Stimulated activated CD4-positive, alpha-beta T cell treated with anti-CD3 and anti-CD28 coated beads, TNF-alpha, amount 100 ng/mL, for 24 hours (primary cell): ENCODE measurements around the gene SUGP1.
"Not testable (repeated sequence)": the region's sequence is repeated elsewhere in the genome, so short reads cannot be mapped to it uniquely, and the experiment has no call there.

ENCODE experiments used
- DNase-seq, 3 experiments: peaks; one replicate each; pipeline ENCODE4 v3.0.0-alpha.2; 2020; ENCODE audit warnings: low read depth in 3 of 3

Gene SUGP1

DNA sequence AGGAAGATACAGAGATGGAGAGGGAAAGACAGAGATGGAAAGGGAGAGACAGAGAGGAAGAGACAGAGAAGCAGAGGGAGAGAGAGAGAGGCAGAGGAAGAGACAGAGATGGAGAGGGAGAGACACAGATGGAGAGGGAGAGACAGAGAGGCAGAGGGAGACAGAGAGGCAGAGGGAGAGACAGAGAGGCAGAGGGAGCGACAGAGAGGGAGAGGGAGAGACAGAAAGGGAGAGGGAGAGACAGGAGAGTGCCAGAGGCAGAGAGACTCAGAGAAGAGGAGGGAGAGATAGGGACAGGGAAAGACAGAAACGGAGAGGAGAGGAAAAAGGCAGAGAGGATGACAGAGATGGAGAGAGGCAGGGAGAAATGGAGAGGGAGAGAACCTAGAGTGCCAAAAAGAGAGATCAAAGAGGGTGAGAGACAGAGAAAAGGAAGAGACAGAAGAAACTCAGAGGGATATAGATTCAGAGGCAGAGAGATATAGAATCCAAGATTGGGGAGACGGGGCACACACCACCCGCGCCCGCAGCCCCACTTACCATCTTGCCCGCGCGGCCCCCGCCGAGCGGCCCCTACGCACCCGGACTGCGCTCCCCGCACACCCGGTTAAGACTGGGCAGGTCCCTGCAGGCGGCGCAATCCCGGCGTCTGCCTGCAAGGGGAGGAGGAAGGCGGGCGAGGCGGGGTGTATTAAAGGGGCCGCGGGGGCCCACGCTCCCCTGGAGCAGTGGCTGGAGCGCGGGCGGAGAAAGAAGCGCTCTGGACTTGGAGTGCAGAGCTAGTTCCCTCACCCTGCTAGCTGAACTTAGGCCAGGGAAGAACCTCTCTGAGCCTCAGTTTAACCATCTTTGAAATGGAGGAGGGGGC, 57.9 kb downstream of the SUGP1 start:
- DNase-seq = no peak

DNA sequence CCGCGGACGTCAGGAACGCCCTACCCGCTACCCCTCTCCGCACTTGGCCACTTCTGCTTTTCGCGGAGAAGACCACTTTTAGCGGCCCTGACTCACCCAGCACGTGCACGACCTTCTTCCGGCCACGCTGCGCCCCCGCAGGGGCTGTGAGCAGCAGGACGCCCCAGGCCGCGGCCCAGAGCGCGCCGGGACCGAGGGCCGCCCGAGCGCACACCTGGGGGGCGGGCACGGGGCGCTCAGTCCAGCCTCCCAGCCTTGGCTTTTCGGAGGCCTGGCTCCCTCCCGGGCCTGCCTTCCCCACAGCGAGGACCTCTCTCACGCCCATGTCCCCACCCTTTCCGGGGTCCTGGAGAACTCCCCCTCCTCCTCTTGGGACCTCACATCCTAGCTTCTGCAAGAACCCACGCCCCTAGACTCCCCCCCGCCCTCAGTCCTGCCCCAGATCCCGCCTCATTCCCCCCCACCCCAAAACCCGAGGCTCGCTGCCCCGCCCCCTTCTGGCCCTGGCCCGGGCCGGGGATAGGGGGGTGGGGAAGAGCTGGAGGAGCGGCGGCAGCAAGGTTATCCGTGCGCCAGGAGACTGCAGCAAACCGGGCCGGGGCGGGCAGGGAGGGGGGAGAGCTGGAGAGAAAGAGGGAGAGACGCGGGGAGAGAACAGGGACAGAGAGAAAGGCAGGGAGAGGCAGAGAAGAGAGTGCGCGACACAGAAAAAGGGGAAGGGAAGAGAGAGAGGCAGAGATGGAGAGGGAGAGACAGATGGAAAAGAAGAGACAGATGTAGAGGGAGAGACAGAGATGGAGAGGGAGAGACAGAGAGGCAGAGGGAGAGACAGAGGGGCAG, 58.7 kb downstream of the SUGP1 start:
- DNase-seq = no peak

GRCh38 chr19:19260417-19261214, 59.7 kb downstream of the SUGP1 start:
- DNase-seq = no peak

GRCh38 chr19:19259741-19260140, 60.6 kb downstream of the SUGP1 start:
- no peak for DNase-seq

DNA sequence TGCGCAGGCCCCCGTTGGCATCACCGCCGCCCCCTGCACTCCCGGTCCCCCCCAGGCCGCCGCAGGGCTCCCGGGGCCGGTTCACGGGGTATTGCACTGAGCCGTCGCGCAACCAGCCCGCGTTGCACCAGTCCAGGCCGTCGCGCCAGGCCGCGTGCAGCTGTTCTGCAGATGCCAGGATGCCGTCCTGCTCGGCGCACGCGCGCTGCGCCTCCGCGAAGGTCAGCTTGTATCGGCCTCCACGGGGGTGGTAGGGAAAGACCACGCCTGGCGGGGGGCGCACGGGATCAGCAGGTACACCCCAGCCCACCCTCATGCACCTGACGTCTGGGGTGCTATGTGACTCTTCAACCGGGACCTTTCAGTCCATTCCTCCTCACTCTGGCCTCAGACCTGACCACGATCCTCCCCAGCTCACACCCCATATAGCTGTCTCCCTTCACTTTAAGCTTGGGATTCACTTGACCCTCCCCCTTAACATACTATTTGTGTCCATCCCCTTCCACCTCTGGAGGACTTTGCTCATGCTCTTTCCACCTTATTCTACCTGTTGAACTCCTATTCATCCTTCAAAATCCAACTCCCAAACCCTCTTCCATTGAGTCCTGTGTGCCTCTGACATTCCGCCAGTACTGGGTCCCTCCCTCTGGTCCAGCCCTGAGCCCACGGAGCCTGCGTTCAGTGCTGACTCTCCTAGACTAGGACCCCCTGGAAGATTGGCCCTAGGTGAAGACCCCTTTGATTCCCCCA, 61.5 kb downstream of the SUGP1 start:
- DNase-seq = no peak

DNA sequence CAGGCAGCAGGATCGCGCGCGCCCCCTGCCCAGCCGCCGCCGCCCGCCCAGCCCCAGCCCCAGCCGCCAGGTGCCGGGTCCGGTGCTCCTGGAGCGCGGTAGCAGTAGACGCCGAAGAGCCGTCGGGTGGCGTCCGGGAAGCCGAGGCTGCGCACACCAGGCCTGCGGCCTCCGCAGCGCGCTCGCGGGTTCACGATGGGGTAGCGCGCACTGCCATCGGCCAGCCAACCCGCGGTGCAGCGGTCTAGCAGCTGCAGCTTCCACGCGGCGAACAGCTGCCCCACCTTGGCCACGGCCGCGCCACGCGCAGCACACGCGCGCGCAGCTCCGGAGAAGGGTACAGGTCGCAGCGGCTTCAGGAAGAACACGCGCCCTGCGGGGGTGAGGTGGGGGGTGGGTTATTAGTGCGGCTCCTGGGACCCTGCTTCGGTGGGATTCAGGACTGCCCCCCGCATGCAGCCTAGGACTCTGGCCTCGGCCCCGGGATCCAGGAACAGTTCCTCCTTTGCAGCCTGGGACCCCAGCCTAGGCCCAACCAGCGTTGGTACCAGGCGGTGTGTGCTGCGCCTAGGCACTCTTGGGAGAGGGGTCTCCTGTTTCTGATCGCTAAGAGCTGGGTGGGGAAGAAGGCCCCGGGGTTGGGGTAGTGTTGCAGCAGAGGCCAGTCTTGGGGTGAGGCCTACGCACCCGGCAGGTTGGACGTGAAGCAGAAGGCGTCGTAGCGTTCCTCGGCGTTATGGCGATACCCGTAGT, 62.3 kb downstream of the SUGP1 start:
- DNase-seq = no peak

DNA sequence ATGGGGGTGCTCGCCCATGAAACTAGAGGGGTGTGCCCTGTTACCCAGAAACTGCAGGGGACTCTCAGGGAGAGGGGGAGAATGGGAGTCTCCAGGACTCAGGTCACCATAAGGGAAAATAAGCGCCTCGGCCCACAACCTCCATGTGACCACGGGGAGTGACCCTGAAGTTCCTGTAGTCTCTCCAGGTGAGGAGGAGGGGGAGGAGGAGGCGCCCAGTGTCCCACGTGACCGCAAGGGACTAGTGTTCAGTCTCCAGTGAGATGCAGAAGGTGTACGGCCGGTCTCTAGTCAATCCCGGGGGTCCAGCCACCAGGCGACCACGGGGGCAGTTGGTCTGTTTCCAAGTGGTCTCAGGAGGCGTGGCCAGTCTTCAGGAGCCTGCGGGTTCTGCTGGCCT, 63.2 kb downstream of the SUGP1 start:
- no peak for DNase-seq

DNA sequence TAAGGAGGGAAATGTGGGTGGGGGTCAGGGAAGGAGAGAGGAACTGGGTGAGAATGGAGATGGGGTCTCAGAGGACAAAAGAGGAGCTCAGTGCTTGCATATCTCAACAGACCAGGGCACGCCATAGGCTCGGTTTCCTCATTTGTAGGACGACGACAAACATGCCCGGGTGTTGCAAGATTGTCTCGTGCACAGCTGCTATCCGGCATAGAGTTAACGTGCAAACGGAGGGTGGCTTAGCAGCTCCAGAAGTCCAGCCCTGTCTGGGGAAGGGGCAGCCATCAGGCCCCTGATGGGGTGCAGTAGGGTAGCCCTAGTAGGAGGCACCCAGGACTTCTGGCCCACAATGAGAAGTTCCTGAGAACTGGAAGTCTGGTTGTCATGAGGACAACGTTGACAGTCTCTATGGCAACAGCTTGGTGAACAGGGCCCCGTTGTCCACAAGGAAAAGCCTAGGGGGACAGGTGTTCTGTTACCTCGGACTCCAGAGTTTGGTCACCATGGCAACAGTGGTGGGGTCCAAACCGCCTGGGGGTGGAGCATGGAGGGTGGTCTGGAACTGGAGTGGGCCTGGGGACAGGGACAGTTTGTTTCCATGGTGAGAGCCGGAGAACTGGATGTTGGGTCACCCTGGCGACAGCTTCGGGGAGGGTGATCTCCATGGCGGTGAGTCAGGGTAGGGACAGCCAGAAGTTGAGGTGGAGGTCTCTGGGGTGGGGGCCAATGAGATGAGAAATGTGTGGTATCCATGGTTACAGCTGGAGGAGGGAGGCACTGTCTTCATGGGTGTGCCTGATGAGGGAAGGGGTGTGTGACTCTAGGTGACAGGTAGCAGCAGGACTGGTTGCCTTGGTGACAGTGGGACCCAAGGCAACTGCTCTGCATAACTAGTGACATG, 64.0 kb downstream of the SUGP1 start:
- DNase-seq = no peak

DNA sequence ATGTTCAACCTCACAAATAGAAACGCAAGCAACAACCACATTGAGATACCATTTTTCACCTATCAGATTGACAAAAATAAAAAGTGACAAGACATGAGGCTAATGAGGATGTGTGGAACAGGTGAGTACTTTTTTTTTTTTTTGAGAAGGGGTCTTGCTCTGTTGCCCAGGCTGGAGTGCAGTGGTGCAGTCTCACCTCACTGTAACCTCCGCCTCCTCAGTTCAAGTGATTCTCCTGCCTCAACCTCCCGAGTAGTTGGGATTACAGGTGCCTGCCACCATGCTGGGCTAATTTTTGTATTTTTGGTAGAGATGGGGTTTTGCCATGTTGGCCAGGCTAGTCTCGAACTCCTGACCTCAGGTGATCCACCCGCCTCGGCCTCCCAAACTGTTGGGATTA, 66.9 kb downstream of the SUGP1 start:
- DNase-seq = not testable (repeated sequence)

DNA sequence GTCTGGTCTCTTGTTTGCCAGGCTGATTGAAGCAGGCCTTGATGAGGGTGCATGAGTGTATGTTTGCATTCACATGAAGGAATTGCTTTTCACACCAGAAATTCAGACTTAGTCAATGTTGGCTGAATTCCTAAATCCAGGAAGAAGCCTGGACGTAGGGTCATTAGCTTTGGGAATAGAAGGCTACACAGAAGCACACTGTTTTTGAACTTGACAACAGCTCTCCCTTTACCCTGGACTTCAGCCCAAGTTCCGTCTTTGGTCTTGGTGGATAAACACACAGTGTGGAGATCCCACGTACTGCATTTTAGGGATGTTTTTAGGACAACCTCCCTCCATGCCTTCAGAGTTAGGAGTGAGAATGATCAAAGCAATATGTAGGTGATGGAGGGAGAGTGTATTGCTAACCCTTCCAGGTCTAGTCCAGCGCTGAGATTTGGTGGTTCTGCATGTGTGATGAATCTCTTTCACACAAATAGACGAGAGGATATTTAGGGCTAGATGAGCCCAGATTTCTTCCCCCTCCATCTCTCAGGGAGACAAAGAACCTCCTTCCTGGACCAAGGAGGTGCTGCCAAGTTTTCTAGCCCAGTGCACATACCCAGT, 70.0 kb downstream of the SUGP1 start:
- DNase-seq = no peak

- DNase-seq = no peak
These were observed 79.8 kb downstream of the SUGP1 start for GRCh38 chr19:19240476-19240875.

- no peak for DNase-seq
These were observed 80.6 kb downstream of the SUGP1 start for GRCh38 chr19:19239675-19240074.

DNA sequence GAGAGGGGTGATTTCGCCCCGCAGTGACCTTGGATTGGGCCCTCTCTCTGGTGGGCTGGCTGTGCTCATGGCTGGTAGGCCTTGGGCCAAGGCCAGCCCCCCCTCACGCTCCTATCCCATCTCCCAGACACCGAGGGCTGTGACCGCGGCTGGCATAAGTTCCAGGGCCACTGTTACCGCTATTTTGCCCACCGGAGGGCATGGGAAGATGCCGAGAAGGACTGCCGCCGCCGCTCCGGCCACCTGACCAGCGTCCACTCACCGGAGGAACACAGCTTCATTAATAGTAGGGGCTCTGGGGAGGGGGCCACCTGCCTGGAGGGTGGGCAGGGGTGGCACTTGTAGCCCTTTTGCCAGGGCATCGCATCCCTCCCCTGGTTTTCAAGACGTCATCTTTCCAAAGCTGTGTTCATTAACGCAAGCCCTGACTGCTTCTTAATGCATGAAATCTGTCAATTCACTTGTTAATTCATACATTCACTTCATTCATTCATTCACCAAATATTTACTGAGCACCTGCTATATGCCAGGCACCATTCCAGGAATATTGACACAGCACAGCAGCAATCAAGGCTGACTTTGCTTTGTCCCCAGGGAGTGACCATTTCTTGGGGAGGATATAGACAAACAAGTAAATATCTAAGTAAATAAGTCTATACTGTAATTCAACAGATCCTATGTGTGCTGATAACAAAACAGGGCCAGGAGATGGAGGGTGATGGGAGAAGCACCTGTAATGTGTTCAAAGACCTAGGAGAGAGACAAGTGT, 82.0 kb downstream of the SUGP1 start:
- no peak for DNase-seq

GRCh38 chr19:19236173-19236572, 84.1 kb downstream of the SUGP1 start:
- no peak for DNase-seq

DNA sequence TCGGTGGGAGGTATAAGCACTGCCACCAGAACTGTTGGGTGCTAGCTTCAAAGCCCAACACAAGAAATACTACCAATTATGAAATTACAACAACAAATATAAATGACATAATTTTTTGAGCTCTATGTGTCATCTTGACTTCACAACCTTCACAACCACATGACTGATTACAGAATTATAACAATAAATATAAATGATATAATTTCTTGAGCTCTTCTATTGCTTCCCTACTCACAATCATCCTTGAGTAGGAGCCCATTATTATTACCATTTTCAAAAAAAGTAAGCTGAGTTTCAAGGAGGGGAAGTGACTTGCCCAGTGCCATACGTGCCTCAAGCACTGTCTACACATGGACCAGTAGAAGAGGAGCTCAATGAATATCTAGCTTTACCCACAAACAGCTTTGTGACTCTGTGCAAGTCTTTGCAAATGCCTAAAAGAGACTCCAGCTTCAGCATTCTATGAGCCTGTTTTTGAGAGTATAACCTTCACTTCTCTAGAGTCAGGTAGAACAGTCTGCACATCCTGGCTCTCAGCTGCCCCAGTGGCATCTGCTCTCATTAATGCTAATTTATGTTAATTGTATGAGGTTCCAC, 86.0 kb downstream of the SUGP1 start:
- no peak for DNase-seq

GRCh38 chr19:19232261-19232721, 88.0 kb downstream of the SUGP1 start:
- no peak for DNase-seq

- DNase-seq = no peak
These were observed 89.3 kb downstream of the SUGP1 start for GRCh38 chr19:19230999-19231398.

DNA sequence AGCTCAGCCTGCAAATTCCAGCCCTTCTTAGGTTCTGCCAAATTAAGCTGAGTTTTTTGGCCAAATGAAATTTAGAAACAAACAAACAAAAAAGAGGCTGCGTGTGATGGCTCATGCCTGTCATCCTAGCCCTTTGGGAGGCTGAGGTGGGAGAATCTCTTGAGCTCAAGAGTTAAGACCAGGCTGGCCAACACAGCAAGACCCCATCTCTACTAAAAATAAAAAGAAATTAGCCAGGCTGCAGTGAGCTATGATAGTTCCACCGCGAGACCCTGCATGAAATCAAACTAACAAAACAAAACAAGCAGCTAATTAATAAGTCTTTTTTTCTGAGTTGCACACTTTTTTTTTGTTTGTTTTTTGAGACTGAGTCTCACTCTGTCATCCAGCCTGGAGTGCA, 90.6 kb downstream of the SUGP1 start:
- no peak for DNase-seq
